HuH-7.5 (cell line): ENCODE measurements around the gene DYNC2I2.
"Not testable (repeated sequence)": the region's sequence is repeated elsewhere in the genome, so short reads cannot be mapped to it uniquely, and the experiment has no call there.

Source experiments
- DNase-seq: peaks from one replicate; pipeline ENCODE4 v3.0.0; 2011; ENCODE audit warnings: low spot score

The DYNC2I2 gene

GRCh38 chr9:128615571-128615970, 41.1 kb downstream of the DYNC2I2 start:
- DNase-seq = no peak

- no peak for DNase-seq
These were observed 41.9 kb downstream of the DYNC2I2 start for GRCh38 chr9:128614728-128615127.

- DNase-seq = no peak
These were observed 44.9 kb downstream of the DYNC2I2 start for GRCh38 chr9:128611600-128612394.

GRCh38 chr9:128610897-128611296, 45.8 kb downstream of the DYNC2I2 start:
- no peak for DNase-seq

GRCh38 chr9:128607642-128608350, 48.9 kb downstream of the DYNC2I2 start:
- DNase-seq = no peak

GRCh38 chr9:128603697-128604096, 53.0 kb downstream of the DYNC2I2 start:
- no peak for DNase-seq

- DNase-seq = no peak
These were observed 56.5 kb downstream of the DYNC2I2 start for GRCh38 chr9:128600099-128600498.

- DNase-seq = no peak
These were observed 61.2 kb downstream of the DYNC2I2 start for GRCh38 chr9:128595471-128595870.

- DNase-seq = no peak
These were observed 62.8 kb downstream of the DYNC2I2 start for GRCh38 chr9:128593856-128594255.

- DNase-seq = no peak
These were observed 63.6 kb downstream of the DYNC2I2 start for GRCh38 chr9:128593039-128593438.

GRCh38 chr9:128588581-128589233, 67.9 kb downstream of the DYNC2I2 start:
- no peak for DNase-seq

- no peak for DNase-seq
These were observed 69.2 kb downstream of the DYNC2I2 start for GRCh38 chr9:128587453-128587852.

- DNase-seq = not testable (repeated sequence)
These were observed 69.7 kb downstream of the DYNC2I2 start for GRCh38 chr9:128586934-128587333.

- DNase-seq = not testable (repeated sequence)
These were observed 71.5 kb downstream of the DYNC2I2 start for GRCh38 chr9:128585155-128585554.
